Measurements from ENCODE around the gene SH3RF3. TPM values are rescaled to one million over a fixed set of nuclear protein-coding genes. Genes with fewer than 3 reads are reported as not detected.

Gene SH3RF3
- total RNA-seq, 1 experiment from 2014 or later, result 21.7 TPM

DNA sequence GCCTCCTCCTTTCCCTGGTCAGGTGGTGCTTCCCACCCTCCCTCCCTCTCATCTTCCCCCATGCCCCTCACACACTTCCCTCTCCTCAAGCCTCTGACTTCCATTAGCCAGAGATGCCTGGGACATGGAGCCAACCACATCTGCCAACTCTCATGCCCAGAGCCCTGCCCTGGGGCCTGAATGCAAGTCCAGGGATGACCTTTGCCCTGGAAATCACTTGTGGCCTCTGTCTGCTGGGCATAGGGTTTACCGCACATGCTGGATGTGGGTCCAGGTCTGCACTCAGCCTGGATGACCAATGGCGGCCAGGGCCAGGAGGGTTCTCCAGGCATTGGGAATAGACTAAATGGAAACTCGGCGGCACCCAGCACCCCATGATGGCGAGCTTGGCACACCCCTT is 385.9 kb downstream of the SH3RF3 start:
- Mint-ChIP-seq H3K27ac (ENCODE audit: low read depth, unreplicated experiment) (peak overlapping the region; percentile 75), H3K36me3 (ENCODE audit: insufficient read depth, unreplicated experiment) (no peaks in the 10 kb centered on the region), H3K4me1 (ENCODE audit: insufficient read depth, unreplicated experiment) (peaks cover 17% of the 10 kb centered on the region), H3K4me3 (ENCODE audit: unreplicated experiment) (no peak overlapping the region), H3K9me3 (ENCODE audit: unreplicated experiment) (no peaks in the 10 kb centered on the region), H3K27me3 (ENCODE audit: insufficient read depth, unreplicated experiment) (no peaks in the 10 kb centered on the region)
- BruUV-seq (replicated peaks), result no TSS peak
- CTCF ChIA-PET, result interaction anchor here (0.6 to 1.5 kb wide), 3 partner anchors 14 to 387 kb away, joined by 4 to 10 read pairs (median 5); no protein-coding TSS in a partner anchor
- intact Hi-C loops (cut with micrococcal nuclease), result loop anchor here (10.0 kb wide), 1 partner anchor 250 kb away; no protein-coding TSS in a partner anchor
- POLR2A ChIA-PET, result interaction anchor here (1.9 kb wide), 1 partner anchor 386 kb away, joined by 5 read pairs; the partner anchor contains the start of gene SH3RF3
- TF ChIP-seq, protein P1, sequence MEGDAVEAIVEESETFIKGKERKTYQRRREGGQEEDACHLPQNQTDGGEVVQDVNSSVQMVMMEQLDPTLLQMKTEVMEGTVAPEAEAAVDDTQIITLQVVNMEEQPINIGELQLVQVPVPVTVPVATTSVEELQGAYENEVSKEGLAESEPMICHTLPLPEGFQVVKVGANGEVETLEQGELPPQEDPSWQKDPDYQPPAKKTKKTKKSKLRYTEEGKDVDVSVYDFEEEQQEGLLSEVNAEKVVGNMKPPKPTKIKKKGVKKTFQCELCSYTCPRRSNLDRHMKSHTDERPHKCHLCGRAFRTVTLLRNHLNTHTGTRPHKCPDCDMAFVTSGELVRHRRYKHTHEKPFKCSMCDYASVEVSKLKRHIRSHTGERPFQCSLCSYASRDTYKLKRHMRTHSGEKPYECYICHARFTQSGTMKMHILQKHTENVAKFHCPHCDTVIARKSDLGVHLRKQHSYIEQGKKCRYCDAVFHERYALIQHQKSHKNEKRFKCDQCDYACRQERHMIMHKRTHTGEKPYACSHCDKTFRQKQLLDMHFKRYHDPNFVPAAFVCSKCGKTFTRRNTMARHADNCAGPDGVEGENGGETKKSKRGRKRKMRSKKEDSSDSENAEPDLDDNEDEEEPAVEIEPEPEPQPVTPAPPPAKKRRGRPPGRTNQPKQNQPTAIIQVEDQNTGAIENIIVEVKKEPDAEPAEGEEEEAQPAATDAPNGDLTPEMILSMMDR (IDR thresholded peaks at IDR 0.05; ENCODE audit: unreplicated experiment), result no peak
- no peak for DNase-seq (ENCODE audit: unreplicated experiment)

DNA sequence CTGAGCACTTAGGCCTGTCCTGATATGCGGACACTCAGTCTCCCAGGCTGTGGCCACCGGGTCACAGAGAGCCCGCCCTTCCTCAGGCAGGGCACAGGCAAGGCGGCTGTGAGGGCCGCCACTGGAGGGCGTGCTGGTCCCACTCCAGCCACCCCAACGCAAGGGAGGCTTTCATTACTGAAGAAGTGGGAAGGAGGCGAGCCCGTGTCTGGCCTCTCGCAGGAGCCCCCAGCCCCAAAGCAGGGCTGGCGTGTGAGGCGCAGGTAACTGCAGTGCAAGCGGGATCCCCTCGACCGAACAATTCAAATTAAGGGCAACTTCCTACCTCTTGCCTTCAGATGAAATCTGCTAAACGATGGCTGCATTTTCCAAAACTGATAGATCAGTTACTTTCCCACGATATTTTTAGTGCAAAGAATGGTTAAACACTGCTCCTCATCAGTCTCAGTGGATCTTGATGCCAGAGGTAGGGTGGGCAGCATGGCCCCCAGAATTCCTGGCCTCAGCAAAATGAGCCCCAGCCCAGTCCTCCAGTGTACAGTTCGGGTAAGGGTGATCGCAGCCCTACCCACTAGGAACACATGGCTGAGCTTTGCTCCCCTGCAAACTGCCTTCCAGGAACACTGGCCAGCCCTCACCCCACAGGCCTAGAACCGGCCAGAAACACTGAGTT is 387.6 kb downstream of the SH3RF3 start:
- Mint-ChIP-seq H3K4me1 (ENCODE audit: insufficient read depth, unreplicated experiment) (peaks cover 17% of the 10 kb centered on the region), H3K9me3 (ENCODE audit: unreplicated experiment) (no peaks in the 10 kb centered on the region), H3K27me3 (ENCODE audit: insufficient read depth, unreplicated experiment) (no peaks in the 10 kb centered on the region), H3K36me3 (ENCODE audit: insufficient read depth, unreplicated experiment) (no peaks in the 10 kb centered on the region), H3K27ac (ENCODE audit: low read depth, unreplicated experiment) (no peak overlapping the region), H3K4me3 (ENCODE audit: unreplicated experiment) (no peak overlapping the region)
- no TSS peak for BruUV-seq (replicated peaks)
- ChIA-PET POLR2A (no interaction called here), CTCF (interaction anchor here (0.6 to 2.0 kb wide), 7 partner anchors 9 to 388 kb away, joined by 3 to 5 read pairs (median 3); no protein-coding TSS in a partner anchor)
- TF ChIP-seq, protein P1 (IDR thresholded peaks at IDR 0.05; ENCODE audit: unreplicated experiment), result peak; percentile 83
- peak; percentile 72 for DNase-seq (ENCODE audit: unreplicated experiment)
- intact Hi-C loops (cut with micrococcal nuclease), result loop anchor here (1.0 to 10.0 kb wide), 3 partner anchors 30 to 252 kb away; no protein-coding TSS in a partner anchor

DNA sequence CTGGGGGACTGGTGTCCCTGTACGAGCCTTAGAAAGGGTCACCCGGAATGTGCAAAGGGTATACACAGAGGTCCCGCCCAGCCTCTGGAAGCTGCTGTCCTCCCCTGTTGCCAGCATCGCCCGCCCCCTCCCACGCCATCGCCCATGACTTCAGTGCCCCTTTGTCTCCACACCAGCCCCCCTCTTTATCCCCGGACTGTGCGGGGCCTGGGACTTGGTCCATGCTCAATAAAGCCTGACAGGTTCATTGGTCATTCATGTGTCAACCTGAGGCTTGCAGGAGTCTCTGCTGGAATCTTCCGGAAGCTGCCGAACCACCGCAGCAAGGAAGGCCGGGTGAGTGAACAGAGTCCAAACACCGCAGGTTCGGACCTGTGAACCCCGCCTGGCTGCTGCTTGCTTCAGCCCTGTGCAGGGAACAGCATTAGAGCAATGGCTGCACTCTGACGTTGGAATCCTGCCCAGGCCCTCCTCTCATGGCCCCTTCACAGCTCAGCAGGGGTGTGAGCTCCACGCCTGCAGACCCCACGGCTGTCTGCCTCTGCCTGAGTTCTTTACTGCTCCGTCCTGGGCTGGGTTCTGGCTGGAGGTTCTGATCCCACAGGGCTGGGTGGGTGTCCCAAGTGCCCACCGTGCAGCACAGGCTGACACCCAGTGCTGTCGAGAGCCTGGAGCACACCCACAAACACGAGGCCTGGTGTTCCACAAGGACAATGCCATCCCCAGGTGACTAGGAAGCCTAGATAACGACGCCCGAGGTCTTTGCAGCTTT is 388.3 kb downstream of the SH3RF3 start:
- TF ChIP-seq, protein P1 (IDR thresholded peaks at IDR 0.05; ENCODE audit: unreplicated experiment), result no peak
- BruUV-seq (replicated peaks), result no TSS peak
- no peak for DNase-seq (ENCODE audit: unreplicated experiment)
- CTCF ChIA-PET, result interaction anchor here (0.6 to 2.0 kb wide), 7 partner anchors 10 to 389 kb away, joined by 3 to 6 read pairs (median 4); no protein-coding TSS in a partner anchor
- no peaks in the 10 kb centered on the region for H3K27me3 Mint-ChIP-seq (ENCODE audit: insufficient read depth, unreplicated experiment)
- no peaks in the 10 kb centered on the region for H3K36me3 Mint-ChIP-seq (ENCODE audit: insufficient read depth, unreplicated experiment)
- peaks cover 17% of the 10 kb centered on the region for H3K4me1 Mint-ChIP-seq (ENCODE audit: insufficient read depth, unreplicated experiment)
- POLR2A ChIA-PET, result no interaction called here
- intact Hi-C loops (cut with micrococcal nuclease), result loop anchor here (10.0 kb wide), 1 partner anchor 253 kb away; no protein-coding TSS in a partner anchor
- no peak overlapping the region for H3K4me3 Mint-ChIP-seq (ENCODE audit: unreplicated experiment)
- H3K27ac Mint-ChIP-seq (ENCODE audit: low read depth, unreplicated experiment), result no peak overlapping the region
- H3K9me3 Mint-ChIP-seq (ENCODE audit: unreplicated experiment), result no peaks in the 10 kb centered on the region

DNA sequence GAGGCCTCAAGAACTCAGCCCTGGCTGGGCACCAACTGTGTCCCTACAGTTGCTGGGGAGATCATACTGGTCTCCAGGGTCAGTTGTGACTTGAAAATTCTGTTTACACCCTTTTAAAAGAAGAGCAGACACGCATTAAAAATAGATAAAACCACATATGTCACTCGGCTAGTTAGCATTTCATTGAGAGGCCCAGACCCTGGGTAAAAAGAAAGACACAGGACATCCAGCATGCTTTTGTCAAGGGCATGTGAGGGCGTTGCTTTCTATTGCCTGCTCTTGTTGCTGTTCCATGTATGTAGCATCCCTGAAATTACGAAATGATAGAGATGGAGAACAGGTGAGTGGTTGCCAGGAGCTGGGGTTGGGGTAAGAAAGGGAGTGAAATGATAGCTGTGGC is 390.5 kb downstream of the SH3RF3 start:
- Mint-ChIP-seq H3K36me3 (ENCODE audit: insufficient read depth, unreplicated experiment) (no peaks in the 10 kb centered on the region), H3K9me3 (ENCODE audit: unreplicated experiment) (no peaks in the 10 kb centered on the region), H3K4me1 (ENCODE audit: insufficient read depth, unreplicated experiment) (peaks cover 6% of the 10 kb centered on the region), H3K27me3 (ENCODE audit: insufficient read depth, unreplicated experiment) (no peaks in the 10 kb centered on the region), H3K27ac (ENCODE audit: low read depth, unreplicated experiment) (no peak overlapping the region), H3K4me3 (ENCODE audit: unreplicated experiment) (no peak overlapping the region)
- intact Hi-C loops (cut with micrococcal nuclease), result loop anchor here (10.0 kb wide), 1 partner anchor 255 kb away; no protein-coding TSS in a partner anchor
- TF ChIP-seq, protein P1 (IDR thresholded peaks at IDR 0.05; ENCODE audit: unreplicated experiment), result no peak
- no TSS peak for BruUV-seq (replicated peaks)
- no peak for DNase-seq (ENCODE audit: unreplicated experiment)
- CTCF ChIA-PET, result interaction anchor here (1.0 kb wide), 1 partner anchor 27 kb away, joined by 3 read pairs; no protein-coding TSS in a partner anchor
- POLR2A ChIA-PET, result interaction anchor here (0.6 kb wide), 1 partner anchor 361 kb away, joined by 3 read pairs; no protein-coding TSS in a partner anchor
